ENCODE data around the gene RPL4. TPM values are rescaled to one million over a fixed set of nuclear protein-coding genes. Genes with fewer than 3 reads are reported as not detected.

RPL4 gene
- total and polyA plus RNA-seq, 9 of the 15 experiments (the other 6 are each of a cell fraction or from before 2014, with no cell fraction given) = 2,055 to 7,760 (median 5,069) TPM

DNA sequence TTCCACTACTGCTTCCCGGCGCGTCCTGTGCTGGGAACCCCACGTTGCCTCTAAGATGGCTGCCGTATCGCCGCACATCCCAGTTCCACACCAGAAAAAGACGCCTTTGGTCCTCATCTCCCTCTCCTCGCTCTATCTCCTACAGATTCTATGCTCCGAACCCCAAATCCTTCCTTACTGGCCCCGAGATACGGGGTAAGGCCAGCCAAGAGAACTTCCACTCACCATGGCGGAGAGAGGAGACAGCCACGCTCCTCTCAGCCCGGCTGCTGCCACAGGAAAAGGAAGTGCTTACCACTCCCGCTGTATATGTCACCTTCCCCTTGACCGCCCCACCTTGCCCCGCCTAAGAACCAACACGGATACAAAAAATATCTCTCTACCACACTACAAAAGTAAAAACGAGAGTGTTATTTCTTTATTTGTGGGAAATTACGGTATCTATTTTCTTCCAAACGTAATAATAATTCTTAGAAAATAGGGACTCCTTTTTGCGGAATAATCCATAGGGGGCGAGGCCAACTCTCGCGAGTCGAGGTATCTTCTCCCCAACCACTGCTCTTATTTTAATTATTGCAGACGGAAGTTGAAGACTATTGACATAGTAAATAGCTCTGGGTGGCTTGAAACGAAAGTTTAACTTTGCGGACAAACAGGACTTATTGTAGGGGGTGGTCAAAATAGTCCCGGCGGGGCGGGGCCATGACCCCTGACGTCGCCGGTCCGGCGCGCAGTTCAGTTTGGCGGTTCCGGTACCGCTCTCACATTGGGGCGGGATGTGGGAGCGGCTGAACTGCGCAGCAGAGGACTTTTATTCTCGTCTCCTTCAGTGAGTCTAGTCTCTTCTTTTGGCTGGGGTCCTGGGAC, at the start of gene RPL4, which contains the start of gene ZWILCH (continued):
- TF ChIP-seq, protein P1, sequence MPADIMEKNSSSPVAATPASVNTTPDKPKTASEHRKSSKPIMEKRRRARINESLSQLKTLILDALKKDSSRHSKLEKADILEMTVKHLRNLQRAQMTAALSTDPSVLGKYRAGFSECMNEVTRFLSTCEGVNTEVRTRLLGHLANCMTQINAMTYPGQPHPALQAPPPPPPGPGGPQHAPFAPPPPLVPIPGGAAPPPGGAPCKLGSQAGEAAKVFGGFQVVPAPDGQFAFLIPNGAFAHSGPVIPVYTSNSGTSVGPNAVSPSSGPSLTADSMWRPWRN (IDR thresholded peaks at IDR 0.05; ENCODE audit: low read depth) = no peak
- TF ChIP-seq PCBP1 (IDR thresholded peaks at IDR 0.05; ENCODE audit: low read depth, low read length, poor library complexity, severe bottlenecking) (no peak), ETV6 (IDR thresholded peaks at IDR 0.05; ENCODE audit: borderline replicate concordance in 1 of 2, low read depth in 2 of 2, low read length in 1 of 2) (no peak), ETV6 (CRISPR knock-in tag; IDR thresholded peaks at IDR 0.05; ENCODE audit: borderline replicate concordance) (no peak), BCL6 (CRISPR knock-in tag; IDR thresholded peaks at IDR 0.05) (no peak), MXI1 (IDR thresholded peaks at IDR 0.05; ENCODE audit: low read depth, low read length) (no peak), ZNF384 (IDR thresholded peaks at IDR 0.05; ENCODE audit: low read depth, low read length) (no peak), MEIS2 (IDR thresholded peaks at IDR 0.05; ENCODE audit: partially characterized antibody) (no peak)
- TF ChIP-seq, protein P2, sequence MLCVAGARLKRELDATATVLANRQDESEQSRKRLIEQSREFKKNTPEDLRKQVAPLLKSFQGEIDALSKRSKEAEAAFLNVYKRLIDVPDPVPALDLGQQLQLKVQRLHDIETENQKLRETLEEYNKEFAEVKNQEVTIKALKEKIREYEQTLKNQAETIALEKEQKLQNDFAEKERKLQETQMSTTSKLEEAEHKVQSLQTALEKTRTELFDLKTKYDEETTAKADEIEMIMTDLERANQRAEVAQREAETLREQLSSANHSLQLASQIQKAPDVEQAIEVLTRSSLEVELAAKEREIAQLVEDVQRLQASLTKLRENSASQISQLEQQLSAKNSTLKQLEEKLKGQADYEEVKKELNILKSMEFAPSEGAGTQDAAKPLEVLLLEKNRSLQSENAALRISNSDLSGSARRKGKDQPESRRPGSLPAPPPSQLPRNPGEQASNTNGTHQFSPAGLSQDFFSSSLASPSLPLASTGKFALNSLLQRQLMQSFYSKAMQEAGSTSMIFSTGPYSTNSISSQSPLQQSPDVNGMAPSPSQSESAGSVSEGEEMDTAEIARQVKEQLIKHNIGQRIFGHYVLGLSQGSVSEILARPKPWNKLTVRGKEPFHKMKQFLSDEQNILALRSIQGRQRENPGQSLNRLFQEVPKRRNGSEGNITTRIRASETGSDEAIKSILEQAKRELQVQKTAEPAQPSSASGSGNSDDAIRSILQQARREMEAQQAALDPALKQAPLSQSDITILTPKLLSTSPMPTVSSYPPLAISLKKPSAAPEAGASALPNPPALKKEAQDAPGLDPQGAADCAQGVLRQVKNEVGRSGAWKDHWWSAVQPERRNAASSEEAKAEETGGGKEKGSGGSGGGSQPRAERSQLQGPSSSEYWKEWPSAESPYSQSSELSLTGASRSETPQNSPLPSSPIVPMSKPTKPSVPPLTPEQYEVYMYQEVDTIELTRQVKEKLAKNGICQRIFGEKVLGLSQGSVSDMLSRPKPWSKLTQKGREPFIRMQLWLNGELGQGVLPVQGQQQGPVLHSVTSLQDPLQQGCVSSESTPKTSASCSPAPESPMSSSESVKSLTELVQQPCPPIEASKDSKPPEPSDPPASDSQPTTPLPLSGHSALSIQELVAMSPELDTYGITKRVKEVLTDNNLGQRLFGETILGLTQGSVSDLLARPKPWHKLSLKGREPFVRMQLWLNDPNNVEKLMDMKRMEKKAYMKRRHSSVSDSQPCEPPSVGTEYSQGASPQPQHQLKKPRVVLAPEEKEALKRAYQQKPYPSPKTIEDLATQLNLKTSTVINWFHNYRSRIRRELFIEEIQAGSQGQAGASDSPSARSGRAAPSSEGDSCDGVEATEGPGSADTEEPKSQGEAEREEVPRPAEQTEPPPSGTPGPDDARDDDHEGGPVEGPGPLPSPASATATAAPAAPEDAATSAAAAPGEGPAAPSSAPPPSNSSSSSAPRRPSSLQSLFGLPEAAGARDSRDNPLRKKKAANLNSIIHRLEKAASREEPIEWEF (CRISPR knock-in tag; IDR thresholded peaks at IDR 0.05) = 0 out of 2 replicates have a peak, but pooled peaks have one; percentile 59
- TF ChIP-seq, protein P3, sequence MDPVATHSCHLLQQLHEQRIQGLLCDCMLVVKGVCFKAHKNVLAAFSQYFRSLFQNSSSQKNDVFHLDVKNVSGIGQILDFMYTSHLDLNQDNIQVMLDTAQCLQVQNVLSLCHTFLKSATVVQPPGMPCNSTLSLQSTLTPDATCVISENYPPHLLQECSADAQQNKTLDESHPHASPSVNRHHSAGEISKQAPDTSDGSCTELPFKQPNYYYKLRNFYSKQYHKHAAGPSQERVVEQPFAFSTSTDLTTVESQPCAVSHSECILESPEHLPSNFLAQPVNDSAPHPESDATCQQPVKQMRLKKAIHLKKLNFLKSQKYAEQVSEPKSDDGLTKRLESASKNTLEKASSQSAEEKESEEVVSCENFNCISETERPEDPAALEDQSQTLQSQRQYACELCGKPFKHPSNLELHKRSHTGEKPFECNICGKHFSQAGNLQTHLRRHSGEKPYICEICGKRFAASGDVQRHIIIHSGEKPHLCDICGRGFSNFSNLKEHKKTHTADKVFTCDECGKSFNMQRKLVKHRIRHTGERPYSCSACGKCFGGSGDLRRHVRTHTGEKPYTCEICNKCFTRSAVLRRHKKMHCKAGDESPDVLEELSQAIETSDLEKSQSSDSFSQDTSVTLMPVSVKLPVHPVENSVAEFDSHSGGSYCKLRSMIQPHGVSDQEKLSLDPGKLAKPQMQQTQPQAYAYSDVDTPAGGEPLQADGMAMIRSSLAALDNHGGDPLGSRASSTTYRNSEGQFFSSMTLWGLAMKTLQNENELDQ (CRISPR knock-in tag; IDR thresholded peaks at IDR 0.05; ENCODE audit: borderline replicate concordance) = no peak
- TF ChIP-seq, protein P4, sequence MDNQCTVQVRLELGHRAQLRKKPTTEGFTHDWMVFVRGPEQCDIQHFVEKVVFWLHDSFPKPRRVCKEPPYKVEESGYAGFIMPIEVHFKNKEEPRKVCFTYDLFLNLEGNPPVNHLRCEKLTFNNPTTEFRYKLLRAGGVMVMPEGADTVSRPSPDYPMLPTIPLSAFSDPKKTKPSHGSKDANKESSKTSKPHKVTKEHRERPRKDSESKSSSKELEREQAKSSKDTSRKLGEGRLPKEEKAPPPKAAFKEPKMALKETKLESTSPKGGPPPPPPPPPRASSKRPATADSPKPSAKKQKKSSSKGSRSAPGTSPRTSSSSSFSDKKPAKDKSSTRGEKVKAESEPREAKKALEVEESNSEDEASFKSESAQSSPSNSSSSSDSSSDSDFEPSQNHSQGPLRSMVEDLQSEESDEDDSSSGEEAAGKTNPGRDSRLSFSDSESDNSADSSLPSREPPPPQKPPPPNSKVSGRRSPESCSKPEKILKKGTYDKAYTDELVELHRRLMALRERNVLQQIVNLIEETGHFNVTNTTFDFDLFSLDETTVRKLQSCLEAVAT (IDR thresholded peaks at IDR 0.05) = peak; percentile 85 to 93
- TF ChIP-seq, protein P5, sequence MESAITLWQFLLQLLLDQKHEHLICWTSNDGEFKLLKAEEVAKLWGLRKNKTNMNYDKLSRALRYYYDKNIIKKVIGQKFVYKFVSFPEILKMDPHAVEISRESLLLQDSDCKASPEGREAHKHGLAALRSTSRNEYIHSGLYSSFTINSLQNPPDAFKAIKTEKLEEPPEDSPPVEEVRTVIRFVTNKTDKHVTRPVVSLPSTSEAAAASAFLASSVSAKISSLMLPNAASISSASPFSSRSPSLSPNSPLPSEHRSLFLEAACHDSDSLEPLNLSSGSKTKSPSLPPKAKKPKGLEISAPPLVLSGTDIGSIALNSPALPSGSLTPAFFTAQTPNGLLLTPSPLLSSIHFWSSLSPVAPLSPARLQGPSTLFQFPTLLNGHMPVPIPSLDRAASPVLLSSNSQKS (CRISPR knock-in tag; IDR thresholded peaks at IDR 0.05) = no peak
- TF ChIP-seq, protein P6, sequence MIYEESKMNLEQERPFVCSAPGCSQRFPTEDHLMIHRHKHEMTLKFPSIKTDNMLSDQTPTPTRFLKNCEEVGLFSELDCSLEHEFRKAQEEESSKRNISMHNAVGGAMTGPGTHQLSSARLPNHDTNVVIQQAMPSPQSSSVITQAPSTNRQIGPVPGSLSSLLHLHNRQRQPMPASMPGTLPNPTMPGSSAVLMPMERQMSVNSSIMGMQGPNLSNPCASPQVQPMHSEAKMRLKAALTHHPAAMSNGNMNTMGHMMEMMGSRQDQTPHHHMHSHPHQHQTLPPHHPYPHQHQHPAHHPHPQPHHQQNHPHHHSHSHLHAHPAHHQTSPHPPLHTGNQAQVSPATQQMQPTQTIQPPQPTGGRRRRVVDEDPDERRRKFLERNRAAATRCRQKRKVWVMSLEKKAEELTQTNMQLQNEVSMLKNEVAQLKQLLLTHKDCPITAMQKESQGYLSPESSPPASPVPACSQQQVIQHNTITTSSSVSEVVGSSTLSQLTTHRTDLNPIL (CRISPR knock-in tag; IDR thresholded peaks at IDR 0.05) = no peak
